Activated CD4-positive, CD25-positive, alpha-beta regulatory T cell treated with anti-CD3 and anti-CD28 coated beads, Interleukin-2, amount 50 U/mL, for 72 hours (primary cell): Measurements from ENCODE around the gene POLDIP3.
"Not testable (repeated sequence)": the region's sequence is repeated elsewhere in the genome, so short reads cannot be mapped to it uniquely, and the experiment has no call there.

Experiments
- DNase-seq: peaks from one replicate; pipeline ENCODE4 v3.0.0; 2021

Gene POLDIP3

DNA sequence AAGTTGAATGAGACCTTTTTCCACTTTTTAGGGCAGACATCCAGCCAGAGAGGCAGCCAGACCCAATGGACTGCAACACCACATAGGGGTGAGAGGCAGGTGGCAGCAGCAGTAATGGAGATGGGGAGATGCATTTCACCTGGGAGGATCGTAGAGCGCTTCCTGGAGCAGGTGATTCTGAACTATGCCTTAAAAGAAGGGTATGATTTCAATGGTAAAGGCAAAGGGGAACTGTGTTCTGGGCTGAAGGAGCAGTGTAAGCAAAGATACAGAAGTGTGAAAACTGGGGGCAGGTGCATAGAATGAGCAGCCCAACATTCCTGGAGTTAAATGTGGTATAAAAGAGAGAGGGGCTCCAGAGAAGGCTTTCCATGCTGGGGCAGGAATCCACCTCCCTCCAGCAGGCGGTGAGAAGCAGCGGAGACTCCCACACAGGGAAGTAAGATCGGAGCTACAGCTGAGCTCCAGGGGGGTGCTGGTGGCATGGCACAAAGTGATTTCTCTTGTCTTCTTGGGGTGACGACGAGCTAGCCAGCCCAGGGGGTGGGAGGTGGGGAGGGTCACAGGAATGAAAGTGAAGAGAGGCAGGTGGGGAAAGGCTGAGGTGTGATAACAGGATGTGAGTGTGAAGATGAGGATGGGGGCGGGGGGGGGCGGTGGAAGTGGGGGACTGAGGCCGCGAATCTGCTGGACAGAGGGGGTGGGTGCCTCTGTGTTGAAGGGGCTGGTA, 65.2 kb downstream of the POLDIP3 start:
- no peak for DNase-seq

DNA sequence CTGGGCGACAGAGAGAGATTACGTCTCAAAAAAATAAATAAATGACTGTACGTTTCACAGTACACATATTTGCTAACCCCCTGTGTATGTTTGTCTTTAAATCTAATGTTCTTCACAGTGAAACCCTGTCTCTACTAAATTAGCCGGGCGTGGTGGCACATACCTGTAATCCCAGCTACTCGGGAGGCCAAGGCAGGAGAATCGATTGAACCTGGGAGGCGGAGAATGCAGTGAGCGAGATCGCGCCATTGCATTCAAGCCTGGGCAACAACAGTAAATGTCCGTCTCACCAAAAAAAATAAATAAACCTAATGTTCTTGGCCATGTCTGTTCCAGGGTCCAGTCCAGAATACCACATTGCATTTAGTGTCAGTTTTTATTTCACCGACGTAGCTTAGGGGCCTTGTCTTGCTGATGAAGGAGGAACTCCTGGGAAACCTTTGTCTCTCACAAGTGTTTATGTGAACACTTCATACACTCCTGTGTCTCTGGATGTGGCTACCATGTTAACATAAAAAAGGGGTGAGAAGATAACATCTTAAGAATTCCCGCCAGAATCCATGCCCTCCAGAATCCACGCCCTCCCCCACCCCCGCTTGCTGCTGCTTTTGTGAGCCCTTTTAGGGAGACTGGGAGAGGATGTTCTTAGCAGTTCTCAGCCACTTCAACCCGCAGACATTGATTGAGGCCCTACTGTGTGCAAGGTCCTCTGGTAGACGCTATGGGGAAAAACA, 65.9 kb downstream of the POLDIP3 start:
- DNase-seq: no peak

DNA sequence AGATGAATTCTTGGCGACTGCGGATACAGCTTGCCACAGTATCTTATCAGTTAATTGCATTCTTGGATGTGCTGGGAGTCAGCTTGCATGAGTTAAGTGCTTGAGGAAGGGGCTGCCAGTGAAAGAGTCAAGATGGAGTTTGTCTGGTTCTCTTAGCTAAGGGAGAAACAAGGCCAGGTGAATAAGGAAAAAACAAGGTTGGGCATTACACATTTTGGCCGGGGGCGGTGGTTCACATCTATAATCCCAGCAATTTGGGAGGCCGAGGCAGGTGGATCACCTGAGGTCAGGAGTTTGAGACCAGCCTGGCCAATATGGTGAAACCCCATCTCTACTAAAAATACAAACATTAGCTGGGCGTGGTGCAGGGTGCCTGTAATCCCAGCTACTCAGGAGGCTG, 66.6 kb downstream of the POLDIP3 start:
- DNase-seq: not testable (repeated sequence)

DNA sequence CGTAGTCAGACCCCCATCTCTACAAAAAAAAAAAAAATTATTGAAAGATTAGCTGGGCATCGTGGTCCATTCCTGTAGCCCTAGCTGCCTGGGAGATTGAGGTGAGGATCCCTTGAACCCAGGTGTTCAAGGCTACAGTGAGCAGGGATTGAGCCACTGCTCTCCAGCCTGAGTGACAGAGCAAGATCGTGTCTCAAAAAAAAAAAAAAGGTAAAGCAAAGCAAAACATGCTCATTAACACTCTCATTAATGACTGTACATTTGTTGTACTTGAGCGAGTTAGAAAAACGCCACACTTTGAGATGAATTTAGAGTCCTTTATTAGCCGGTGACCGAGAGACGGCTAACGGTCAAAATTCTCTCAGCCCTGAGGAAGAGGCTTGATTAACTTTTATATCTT, 67.1 kb downstream of the POLDIP3 start:
- DNase-seq: no peak

DNA sequence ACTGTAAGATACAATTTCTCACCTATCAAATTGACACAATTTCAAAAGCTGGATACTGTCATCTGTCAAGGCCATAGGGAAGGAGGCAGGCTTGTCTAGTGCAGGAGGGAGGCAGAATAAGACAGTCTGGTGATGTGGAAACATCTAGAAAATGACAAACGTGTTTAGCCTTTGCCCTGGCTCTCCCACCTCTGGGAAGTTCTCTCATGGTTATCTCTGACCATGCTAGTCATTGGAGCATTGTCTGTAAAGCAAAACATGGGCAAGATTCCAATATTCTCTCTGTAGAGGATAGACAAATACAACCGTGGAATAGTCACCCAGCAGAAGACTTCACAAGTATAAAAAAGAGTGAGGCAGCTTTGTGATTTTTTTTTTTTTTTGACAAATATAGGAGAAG, 70.0 kb downstream of the POLDIP3 start:
- no peak for DNase-seq

DNA sequence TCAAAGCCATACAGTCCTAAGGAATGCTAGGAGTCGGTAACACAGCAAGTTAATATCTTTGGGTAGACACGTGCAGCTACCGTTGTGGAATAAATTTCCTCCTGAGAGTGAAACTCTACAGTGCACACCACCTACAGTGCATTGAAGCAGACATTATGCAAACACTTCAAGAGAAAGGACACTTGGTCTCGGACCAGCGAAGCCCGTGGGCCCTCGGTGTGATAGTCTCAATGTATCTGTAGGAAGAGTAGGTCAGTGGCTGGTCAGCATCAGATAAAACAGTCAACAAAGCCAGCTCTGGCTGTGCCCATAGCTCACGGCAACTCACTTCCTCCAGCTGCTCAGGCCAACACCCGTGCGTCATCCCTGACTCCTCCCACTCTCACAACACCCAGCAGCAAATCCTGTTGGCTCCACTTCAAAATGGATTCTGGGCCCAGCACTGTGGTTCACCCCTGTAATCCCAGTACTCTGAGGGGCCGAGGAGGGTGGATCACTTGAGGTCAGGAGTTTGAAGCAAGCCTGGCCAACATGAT, 75.4 kb downstream of the POLDIP3 start:
- DNase-seq: not testable (repeated sequence)

DNA sequence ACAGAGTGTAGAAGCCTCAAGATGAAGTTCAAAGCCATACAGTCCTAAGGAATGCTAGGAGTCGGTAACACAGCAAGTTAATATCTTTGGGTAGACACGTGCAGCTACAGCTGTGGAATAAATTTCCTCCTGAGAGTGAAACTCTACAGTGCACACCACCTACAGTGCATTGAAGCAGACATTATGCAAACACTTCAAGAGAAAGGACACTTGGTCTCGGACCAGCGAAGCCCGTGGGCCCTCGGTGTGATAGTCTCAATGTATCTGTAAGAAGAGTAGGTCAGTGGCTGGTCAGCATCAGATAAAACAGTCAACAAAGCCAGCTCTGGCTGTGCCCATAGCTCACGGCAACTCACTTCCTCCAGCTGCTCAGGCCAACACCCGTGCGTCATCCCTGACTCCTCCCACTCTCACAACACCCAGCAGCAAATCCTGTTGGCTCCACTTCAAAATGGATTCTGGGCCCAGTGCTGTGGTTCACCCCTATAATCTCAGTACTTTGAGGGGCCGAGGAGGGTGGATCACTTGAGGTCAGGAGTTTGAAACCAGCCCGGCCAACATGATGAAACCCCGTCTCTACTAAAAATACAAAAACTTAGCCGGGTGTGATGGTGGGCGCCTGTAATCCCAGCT, 77.4 kb downstream of the POLDIP3 start:
- DNase-seq: not testable (repeated sequence)

DNA sequence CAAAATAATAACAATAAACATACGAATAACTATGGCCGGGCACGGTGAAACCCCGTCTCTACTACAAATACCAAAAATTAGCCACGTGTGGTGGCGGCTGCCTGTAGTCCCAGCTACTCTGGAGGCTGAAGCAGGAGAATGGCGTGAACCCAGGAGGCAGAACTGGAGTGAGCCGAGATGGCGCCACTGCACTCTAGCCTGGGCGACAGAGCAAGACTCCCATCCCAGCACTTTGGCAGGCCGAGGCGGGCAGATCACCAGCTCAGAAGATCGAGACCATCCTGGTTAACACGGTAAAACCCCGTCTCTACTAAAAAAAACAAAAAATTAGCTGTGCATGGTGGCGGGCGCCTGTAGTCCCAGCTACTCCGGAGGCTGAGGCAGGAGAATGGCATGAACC, 78.0 kb downstream of the POLDIP3 start:
- DNase-seq: not testable (repeated sequence)

DNA sequence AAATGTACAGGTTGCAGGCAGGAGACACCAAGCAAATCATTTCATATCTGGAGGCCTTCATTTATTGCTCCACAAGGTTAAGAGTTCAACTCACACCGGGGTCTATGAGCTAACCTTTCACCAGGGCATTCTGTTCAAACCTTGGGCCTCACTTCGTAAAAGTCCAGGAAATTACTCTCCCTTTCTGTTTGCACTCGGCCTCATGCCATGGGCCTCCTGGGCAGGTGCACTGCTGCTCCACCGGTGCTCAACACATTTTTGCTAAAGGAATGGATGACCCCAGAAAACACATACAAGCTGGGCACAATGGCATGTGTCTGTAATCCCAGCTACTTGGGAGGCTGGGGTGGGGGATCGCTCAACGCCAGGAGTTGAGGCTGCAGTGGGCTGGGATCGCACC, 78.5 kb downstream of the POLDIP3 start:
- no peak for DNase-seq

DNA sequence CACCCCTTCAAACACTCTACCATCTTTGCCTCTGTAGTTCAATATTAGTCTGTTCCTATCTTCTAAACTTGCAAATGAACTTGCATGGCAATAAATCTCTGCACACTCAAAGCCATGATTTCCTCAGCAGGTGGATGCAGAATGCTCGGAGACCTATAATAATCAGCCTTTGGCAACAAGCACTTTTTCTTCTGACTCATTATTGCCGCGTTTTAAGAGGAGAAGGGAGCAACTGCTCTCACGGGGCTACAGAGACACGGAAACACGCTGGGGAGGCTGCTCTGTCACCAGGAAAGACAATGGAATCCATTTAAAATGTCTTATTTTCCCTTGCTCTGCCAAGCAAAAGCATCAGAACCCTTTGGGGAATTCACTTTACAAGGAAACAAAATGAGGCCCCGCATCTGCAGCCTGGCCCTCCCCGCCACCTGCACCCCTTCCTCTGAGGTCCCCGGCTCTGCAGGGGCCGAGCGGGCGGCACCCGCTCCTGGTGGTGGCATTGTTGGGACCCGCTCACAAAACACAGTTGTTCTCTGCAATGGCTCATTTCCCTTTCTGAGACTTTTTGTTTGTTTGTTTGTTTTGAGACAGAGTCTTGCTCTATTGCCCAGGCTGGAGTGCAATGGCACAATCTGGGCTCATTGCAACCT, 79.5 kb downstream of the POLDIP3 start:
- DNase-seq: not testable (repeated sequence)
